GM19239 (cell line): ENCODE results near the gene SMLR1.
A peak's percentile ranks its signal among the peaks of the same experiment; 100 is the strongest.

Source experiments
- DNase-seq: peaks from one replicate; pipeline ENCODE4 v3.0.0; 2011; ENCODE audit warnings: low spot score; ENCODE audit not compliant: insufficient read length
- FAIRE-seq: peaks from 2 replicates; lab custom pipeline; 2011; peaks lifted over from hg19 to GRCh38; lab: Jason Lieb, UNC

Gene SMLR1

DNA sequence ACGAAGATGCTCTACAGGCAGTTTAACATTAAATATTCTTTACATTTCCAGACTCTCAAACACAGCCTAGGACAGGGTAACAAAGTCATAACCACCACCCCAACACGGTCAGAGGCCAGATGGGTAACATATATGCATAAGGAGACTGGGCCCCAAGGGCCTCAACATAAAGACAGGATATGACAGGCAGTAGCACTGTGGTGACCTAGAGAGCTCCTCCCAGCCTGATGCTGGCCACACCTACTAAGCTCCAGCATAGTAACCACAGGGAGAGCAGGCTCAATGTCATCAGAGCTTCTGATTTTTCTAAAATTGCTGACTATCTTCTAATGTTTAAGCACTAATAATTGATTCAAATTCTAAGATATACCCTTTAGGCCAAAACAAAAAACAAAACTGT lies 21.7 kb downstream of the SMLR1 start:
- DNase-seq = peak; percentile 12

DNA sequence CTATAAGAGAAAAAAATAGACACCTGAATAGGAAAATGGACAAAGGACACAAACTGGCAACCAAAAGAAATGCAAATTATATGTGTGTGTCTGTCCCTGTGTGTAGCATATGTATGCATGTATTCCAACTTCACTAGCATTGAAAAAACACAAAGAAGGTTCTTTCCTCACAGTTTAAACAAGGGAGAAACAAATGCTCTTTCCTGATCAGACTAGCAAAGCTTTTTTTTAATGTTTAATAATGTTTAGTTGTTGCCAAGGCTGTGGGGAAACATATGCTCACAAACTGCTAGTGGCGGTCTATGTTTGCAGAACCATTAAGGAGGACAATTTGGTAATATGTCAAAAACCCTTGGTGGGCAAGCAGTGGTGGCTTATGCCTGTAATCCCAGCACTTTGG lies 22.4 kb downstream of the SMLR1 start:
- no peak for FAIRE-seq
- no peak for DNase-seq

More for the DNA sequence above, 21.7 kb downstream of the SMLR1 start:
- FAIRE-seq = peak; percentile 57

DNA sequence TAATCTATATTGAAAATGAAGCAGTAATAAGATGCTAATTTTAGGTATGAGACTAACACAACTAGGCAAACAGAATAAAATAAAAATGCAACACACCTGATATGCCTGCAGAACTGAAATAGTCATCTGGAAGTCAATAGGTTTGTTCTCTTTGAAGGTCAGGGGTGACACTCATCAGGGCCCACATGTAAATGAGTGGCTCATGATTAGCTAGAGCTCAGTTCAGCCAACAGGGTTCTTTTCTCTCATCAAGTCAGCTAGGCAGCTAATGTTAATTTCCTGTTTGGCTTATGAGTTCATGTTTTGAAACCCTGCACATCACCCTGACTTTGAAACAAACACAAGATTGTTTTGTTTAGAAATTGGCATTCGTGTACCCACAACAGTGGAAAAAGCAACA lies 23.8 kb downstream of the SMLR1 start:
- DNase-seq = no peak
- no peak for FAIRE-seq

DNA sequence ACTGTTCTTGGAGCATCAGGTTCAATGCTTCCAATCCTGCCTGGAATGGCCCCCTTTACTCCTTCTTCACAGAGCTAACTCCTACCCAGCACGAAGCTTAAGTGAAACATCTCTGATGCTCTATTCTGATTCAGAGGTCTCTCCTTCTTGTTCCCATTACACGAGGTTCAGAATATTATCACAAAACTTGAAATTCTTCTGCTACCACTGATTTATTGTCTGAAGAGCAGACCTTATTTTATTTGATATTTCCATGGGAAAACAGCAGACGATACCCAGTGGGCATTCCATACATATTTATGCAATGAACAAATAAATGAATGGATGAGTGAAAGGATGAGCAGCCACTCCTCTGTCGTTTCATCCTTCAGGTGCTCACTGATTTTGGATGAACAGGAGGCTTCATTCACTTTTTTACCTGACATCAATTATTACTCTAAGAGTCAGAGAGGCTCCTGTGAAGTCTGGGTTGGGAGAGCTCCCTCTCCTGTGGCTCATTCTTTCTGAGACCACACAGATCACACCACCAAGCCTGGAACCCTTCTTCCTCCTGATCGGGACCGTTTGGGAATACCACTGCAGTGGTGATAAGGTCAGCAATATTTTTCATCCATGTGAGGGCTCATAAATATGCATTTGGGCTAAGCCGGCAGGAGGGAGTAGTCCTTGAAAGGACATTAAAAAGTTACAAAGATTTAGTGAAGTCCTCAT lies 25.8 kb downstream of the SMLR1 start:
- FAIRE-seq (no peak), DNase-seq (no peak)

DNA sequence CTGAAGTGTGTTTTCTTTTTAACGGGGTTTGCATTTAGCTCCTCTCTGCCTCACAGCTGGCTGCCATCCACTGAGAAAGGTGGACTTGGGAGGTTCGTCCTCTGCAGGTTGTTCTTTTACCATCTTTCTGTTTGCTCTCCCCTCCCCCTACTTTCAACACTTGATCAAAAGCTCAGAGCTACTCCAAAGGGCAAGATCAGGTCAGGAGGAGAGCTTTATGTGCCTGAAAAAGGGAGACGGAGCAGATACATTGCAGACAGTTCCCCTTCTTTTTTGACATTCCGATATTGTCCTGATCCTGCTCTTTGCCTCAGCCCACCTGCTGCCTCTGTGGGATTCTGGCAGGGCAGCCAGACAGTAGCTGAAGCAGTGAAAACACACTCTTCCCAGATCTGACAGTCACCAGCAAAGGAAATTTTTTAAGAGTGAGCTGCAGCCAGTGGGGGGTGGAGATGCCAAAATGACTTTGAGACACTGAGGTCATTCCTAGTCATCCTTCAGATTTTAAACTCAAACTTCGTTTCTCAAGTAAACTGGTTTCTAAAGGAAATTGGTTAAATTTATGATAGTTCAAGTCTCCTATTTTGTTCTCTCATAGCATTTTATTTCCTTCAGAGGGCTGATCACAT lies 26.5 kb downstream of the SMLR1 start:
- FAIRE-seq (no peak), DNase-seq (no peak)

DNA sequence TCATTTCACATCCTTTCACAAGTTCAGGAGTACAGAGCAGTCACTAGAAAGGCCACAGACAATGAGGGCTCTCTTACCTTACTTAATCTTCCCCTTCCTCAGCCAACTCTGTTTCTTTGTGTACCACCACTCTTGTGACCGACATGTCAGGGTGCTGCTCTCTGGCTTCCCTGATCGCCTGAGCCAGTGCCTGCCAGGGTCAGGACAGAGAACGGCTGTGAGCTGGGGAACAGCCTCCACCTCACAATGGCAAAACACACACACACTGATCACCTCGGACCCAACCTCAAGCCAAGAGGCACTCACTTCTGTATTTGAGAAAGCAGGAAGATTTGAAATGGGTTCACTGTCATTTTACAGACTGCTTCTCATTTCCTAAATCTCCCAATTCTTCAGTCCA lies 30.8 kb downstream of the SMLR1 start:
- FAIRE-seq = no peak

DNA sequence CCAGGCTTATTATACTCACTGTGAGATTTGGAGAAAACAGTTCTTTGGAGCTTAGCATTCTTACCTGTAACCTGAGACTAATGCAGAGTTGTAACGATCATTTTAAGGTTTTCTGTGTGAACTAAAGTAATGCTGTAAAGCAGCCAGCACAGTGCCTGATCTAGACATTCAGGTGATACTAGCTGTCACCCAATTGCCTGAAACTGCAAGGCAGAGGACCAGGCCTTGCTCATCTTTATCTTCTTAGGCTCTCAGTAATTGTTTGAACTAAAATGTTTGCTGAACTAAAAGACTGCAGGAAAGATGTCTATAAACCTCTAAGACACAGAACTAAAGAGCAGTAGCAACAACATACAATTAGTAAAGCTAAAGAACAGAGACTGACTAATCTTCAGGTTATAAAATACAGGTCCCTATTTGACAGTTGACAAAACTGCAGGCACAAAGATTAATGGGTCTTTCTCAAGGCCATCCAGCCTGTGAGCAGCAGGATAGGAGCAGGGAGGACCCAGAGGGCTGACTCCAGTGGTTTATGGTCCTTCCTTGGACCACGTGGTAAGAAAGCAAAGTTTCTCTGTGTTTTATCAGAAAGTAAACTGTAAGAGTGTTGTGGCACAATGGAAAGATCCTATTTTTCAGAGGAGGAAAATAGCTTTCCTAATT lies 31.4 kb downstream of the SMLR1 start:
- no peak for FAIRE-seq
- no peak for DNase-seq

More for the DNA sequence above, 30.8 kb downstream of the SMLR1 start:
- DNase-seq = no peak

DNA sequence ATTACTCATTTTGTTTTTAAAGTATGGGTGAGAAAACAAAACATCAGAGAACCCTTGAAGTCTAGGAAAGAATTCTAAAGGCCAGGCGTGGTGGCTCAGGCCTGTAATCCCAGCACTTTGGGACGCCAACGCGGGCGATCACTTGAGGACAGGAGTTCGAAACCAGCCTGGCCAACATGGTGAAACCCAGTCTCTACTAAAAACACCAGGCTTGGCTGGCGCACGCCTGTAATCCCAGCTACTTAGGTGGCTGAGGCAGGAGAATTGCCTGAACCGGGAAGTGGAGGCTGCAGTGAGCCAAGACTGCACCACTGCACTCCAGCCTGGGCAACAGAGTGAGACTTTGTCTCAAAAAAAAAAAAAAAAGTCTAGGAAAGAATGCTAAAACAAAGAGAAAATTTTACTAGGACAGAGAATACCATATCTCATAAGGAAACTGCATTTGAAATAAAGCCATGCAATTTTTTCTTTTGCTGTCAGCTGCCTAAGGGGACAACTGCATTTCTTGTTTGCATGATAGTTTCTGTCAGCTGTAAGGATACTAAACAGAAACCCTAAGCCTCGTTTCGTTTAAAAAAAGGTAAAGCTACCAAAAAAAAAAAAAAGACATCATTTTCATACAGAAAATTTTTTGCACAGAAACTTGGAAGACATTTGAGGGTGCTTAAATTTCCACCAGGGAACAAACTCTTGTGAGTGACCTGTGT lies 32.1 kb downstream of the SMLR1 start:
- FAIRE-seq (no peak), DNase-seq (no peak)

DNA sequence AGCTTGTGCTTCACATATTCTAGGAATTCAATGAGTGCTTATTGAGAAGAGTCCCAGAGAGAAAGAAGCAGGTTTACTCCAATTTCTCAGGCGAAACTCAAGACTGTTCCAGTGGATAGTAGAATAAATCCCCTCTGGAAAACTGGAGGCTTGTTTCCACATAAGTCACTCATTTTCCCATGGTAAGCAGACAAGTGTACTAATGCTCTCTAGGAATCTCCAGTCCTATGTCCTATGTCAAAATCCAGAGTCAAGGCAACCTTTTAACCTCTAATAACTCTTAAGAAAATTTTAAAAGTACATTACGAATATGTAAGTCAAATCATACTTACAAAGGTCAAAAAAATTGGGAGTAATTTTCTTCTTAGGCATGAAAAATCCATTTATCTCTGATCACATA lies 35.2 kb downstream of the SMLR1 start:
- DNase-seq = no peak
- no peak for FAIRE-seq

DNA sequence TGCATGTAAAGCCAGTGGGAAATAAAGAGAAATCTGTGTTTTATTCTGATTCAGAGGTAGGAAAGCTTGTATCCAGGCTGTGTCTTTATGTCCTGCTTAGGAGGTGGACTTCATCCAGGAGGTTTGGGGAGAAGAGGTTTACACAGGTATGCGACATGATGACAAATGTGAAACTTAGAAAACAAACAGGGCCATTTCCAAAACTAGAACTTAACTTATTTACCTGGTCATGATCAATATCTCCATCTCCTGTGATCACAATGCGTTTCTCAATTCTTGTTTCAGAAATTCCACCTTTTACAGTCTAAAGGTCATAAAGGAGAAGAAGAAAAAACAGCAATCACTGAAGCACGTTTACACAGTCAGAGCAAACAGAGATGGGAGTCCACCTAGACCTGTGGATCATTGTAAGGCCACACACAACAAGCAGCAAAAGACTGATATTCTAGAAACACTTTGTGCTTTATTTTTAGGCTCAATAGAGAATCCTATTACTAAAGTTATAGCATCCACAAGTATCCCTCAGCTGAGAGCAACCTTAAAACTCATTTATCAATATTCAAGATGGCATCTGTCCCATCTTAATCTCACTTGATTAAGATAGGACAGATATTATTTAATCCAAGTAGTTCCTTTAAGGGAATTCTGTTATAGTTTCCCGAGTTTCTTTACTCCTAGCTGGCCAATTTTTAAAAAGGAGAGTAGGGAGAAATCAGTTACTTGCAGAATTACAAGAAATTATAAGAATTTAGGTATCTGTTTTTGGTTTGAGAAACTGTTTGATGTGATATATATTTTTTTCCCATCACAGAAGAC lies 36.4 kb downstream of the SMLR1 start:
- DNase-seq = no peak
- FAIRE-seq = no peak

DNA sequence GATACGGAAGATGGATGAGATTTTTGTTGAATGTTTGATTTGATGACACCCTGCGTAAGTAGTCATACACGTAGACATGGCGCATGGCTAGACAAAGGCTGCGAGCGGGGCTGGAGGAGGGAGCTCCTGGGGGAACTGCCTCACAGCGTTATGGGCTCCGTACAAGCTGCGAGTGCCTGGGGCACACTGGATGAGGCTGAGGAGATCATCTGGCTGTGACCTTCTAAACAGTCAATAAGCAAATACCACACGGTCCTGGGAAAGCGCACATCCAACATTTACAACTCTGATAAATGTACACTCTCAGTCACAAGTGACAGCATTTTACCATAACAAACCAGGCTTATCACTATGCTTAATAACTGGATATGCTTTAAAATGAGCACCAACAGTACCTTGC lies 37.1 kb downstream of the SMLR1 start:
- DNase-seq = no peak
- FAIRE-seq = no peak

DNA sequence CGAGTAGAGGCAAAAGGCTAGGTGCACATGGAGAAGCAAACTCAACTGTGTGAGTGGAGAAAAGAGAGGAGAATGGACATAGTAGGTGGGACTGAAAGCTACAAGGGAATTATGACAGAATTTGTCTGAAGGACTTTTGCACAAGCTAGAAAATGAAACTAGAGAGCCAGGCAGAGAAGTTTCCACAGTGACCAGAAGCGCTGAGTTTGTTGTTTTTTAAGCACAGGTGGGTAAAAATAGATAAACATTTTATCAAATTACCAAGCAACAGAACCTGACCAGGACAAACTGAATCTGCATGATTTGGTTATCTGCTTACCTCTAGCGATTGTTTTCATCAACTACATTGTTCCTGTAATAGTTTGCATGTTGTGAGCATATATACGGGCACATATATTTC lies 38.6 kb downstream of the SMLR1 start:
- no peak for FAIRE-seq
- DNase-seq = no peak

DNA sequence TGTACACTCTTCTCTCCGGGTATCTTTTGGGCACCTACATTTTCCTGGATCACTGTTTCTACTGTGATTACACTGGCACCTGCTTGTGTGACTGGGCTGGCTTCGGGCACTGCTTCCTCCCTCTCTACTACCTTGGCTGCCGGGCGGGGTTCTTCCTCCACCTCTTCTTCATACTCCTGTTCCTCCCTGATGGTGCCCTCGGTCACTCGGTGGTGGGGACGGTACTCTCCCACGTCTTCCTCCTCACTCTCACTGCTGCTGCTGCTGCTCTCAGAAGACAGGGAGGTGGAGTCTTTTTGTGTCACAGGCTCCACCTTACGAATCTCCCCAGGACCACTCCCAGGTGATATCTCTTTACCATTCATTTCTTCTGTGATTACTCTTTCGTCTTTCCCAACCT lies 42.5 kb downstream of the SMLR1 start:
- DNase-seq = no peak
- no peak for FAIRE-seq

DNA sequence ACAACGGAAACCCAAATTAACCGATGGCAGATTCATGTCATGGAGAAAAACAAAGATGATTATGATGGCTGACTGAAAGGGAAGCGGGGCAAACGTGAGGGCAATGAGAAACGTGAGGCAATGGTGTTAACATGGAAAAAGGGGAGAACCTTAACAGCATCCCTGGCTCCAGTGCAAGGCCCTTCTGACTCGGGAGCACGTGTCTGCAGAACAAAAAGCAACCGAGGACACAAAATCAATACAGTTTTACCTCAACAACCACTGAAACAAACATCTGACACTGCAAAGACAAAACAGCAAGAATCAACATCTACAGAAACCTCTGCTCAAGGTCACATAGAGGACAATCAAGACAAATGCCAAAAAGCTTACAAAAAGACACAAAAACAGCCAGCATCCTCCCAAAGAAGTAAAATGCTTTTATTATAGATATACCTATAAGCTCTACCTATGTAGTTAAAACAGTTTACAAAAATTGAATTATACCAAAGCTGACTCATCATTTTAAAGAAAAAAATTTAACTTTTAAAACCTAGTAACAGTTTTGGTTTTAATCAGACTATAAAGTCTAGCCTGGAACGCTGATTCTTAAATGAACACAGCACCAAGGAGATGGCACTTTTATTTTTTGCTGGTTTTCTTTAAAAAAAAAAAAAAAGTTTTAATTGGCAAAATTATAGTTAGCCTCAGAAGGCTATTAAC lies 43.1 kb downstream of the SMLR1 start:
- FAIRE-seq (no peak), DNase-seq (no peak)

DNA sequence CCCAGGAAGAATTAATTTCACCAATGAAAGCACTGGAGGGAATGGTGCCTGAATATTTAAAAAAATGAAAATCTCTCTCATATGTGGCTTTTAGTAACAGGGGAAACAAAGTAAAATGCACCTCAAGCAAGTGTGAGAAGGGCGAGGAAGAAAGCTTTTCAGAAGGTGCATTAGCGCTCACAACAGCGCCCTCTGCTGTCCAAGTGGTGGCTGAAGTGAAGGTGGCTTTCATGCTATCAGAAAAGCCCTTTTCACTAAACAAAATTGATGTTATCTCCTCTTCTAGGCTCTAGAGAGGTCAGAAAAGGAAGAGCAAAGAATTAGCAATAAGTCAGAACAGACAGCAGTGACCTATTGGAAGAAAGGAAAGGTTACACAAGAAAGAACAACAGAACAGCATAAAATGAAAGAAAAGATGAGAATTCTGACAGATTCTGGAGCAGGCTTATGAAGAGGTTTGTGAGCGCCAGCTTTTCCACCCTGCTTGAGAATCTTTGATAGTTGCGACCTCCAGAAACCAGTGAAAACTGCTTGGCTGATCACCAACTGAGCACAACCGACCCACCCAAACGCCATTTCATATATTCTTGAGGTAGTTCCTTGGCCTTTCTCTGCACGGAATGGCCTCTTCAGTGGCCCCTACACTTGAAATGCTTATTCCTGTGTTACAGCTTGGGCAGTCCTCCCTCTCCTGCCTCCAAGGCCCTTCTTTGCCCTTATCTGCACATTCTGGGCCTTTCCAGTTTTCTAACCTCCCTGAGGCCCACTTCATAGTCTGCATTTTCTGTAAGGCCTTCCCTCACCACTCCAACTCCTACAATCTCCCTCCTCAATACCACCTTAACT lies 45.3 kb downstream of the SMLR1 start:
- FAIRE-seq (peak; percentile 89), DNase-seq (peak; percentile 17)

DNA sequence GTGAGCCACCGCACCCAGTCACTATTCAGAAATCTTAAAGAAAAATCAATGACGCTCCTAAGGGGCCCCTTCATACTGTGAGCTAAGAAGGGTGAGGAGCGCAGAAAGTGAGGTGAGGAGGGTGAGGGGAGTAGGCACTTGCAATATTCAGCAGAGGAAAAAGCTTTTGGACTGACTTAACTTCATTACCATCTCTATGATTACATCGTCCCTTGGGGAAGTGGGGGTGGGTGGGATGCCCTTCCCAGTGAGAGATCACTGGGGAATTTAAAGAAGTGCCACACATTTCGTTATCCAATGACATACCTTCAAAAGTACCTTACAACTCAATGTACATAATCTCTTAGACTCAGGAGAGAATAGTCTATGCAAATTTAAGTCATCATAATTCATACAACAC lies 46.5 kb downstream of the SMLR1 start:
- DNase-seq (no peak), FAIRE-seq (no peak)

DNA sequence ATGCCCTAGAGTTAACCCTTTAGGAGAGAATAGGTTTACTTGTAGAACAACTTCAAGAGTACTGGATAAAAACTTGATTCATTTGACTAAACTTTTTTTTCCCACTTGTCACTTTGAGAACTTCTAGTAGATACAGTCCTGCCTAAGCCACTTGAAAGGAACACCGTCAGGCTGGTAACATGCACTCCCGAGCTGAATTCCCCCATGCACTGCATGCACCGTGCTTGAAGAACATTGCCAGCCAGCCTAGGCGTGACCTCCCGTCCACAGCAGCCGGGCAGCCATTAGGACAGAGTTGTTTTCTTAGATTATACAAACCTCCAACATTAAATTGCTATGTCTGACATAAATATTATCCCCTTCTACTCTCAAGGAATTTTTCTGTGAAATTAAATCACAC lies 52.6 kb downstream of the SMLR1 start:
- DNase-seq (no peak), FAIRE-seq (no peak)

DNA sequence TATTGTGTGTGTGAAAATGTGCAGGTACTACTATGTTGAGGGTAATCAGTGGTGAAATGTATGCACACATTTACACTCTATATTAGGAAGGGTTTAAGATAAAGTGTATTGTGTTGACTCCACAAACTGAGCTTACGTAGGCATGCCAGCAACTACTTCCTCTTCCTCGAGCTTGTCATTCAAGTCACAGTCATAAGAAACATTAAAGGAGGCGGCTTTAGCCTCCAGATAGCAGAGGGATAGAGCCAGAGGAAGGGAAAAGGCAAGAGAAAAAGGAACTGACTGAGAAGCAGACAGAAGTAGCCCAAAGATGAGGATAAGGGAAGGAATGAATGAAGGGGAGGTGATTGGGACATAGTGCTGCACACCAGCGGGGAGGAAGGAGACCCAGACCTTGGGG lies 55.2 kb downstream of the SMLR1 start:
- FAIRE-seq = no peak

More for the DNA sequence above, 55.2 kb downstream of the SMLR1 start:
- DNase-seq = no peak
